MG63 (cell line): ENCODE results near the gene PRRT1. TPM values are rescaled to one million over a fixed set of nuclear protein-coding genes. Genes with fewer than 3 reads are reported as not detected.
A peak's percentile ranks its signal among the peaks of the same experiment; 100 is the strongest.
"Not testable (repeated sequence)": the region's sequence is repeated elsewhere in the genome, so short reads cannot be mapped to it uniquely, and the experiment has no call there.

Experiments
- DNase-seq: peaks from one replicate; pipeline ENCODE4 v3.0.0-alpha.2; 2020
- H3K27me3 ChIP-seq: fragments of 250-450 bp; sonication (Bioruptor Pico); 2 replicates; pipeline ENCODE4 v1.5.1; 2020; ENCODE audit warnings: mild to moderate bottlenecking, moderate library complexity
- H3K36me3 ChIP-seq: fragments of 250-450 bp; sonication (Bioruptor Pico); 2 replicates; pipeline ENCODE4 v1.5.1; 2020; ENCODE audit warnings: mild to moderate bottlenecking, moderate library complexity
- H3K4me3 ChIP-seq: fragments of 250-450 bp; sonication (Bioruptor Pico); 2 replicates; pipeline ENCODE4 v1.5.1; 2020; ENCODE audit warnings: mild to moderate bottlenecking, moderate library complexity
- H3K9me3 ChIP-seq: fragments of 250-450 bp; sonication (Bioruptor Pico); 2 replicates; pipeline ENCODE4 v1.5.1; 2020; ENCODE audit warnings: mild to moderate bottlenecking, moderate library complexity
- total RNA-seq: library from RNA; depleted of rRNA; stranded (reverse); fragments of >200 nt; shearing (Covaris generic); gene quantifications from 2 replicates; pipeline ENCODE4 v1.2.3, GENCODE V29; 2014; ENCODE audit warnings: low replicate concordance; rRNA removed

Gene PRRT1
- total RNA-seq, 1 experiment from 2014 or later = not detected

GRCh38 chr6:32105433-32105832, 46.3 kb downstream of the PRRT1 start:
- no peaks in the 10 kb centered on the region for H3K27me3 ChIP-seq
- no peak for DNase-seq
- no peaks in the 10 kb centered on the region for H3K36me3 ChIP-seq
- H3K9me3 ChIP-seq = no peaks in the 10 kb centered on the region
- H3K4me3 ChIP-seq = no peak overlapping the region

GRCh38 chr6:32102255-32102654, 49.5 kb downstream of the PRRT1 start:
- H3K9me3 ChIP-seq = no peaks in the 10 kb centered on the region
- DNase-seq = no peak
- no peaks in the 10 kb centered on the region for H3K36me3 ChIP-seq
- H3K27me3 ChIP-seq = no peaks in the 10 kb centered on the region
- H3K4me3 ChIP-seq = no peak overlapping the region

GRCh38 chr6:32100251-32100650, 51.5 kb downstream of the PRRT1 start:
- not testable (repeated sequence) for H3K27me3 ChIP-seq

More at GRCh38 chr6:32100251-32100650, 51.5 kb downstream of the PRRT1 start:
- not testable (repeated sequence) for H3K36me3 ChIP-seq, H3K4me3 ChIP-seq, H3K9me3 ChIP-seq
- DNase-seq = peak; percentile 46

Other genes starting within 250 kb of the PRRT1 start
- gene ZBTB12, start 249.9 kb downstream of the PRRT1 start, total RNA-seq = 0.67 and 9.3 TPM in 2 replicates
- gene C2, start 224.2 kb downstream of the PRRT1 start, total RNA-seq = 0.13 and 0.20 TPM in 2 replicates
- gene CFB, start 205.8 kb downstream of the PRRT1 start, total RNA-seq = 2.2 and 6.9 TPM in 2 replicates
- gene NELFE, start 193.0 kb downstream of the PRRT1 start, total RNA-seq = 111 and 131 TPM in 2 replicates
- gene SKIC2, start 192.8 kb downstream of the PRRT1 start, total RNA-seq = 22.9 and 25.2 TPM in 2 replicates
- gene DXO, start 179.8 kb downstream of the PRRT1 start, total RNA-seq = 9.8 and 13.7 TPM in 2 replicates
- 0.26 TPM in 1 of 2 replicates, not detected in the other for gene C4A, start 169.9 kb downstream of the PRRT1 start, total RNA-seq
- gene C4B, start 137.1 kb downstream of the PRRT1 start, total RNA-seq = 0.26 and 0.81 TPM in 2 replicates
- not detected in 2 replicates for gene CYP21A2, start 113.5 kb downstream of the PRRT1 start, total RNA-seq
- 0.44 and 3.6 TPM in 2 replicates for gene TNXB, start 42.6 kb downstream of the PRRT1 start, total RNA-seq
- gene ATF6B, start 23.7 kb downstream of the PRRT1 start, total RNA-seq = 2.9 and 7.5 TPM in 2 replicates
- 4.0 and 13.0 TPM in 2 replicates for gene FKBPL, start 21.7 kb downstream of the PRRT1 start, total RNA-seq
- 2.9 and 5.9 TPM in 2 replicates for gene PPT2, start 2.2 kb upstream of the PRRT1 start, total RNA-seq
- gene EGFL8, start 12.7 kb upstream of the PRRT1 start, total RNA-seq = 1.0 and 2.8 TPM in 2 replicates
- gene AGPAT1, start 24.1 kb upstream of the PRRT1 start, total RNA-seq = 22.8 and 24.8 TPM in 2 replicates
- 28.7 and 38.3 TPM in 2 replicates for gene RNF5, start 26.5 kb upstream of the PRRT1 start, total RNA-seq
- gene AGER, start 32.3 kb upstream of the PRRT1 start, total RNA-seq = 1.4 TPM in 1 of 2 replicates, not detected in the other
- gene PBX2, start 38.3 kb upstream of the PRRT1 start, total RNA-seq = 10.9 and 13.2 TPM in 2 replicates
- gene GPSM3, start 40.7 kb upstream of the PRRT1 start, total RNA-seq = 0.10 and 0.20 TPM in 2 replicates
- 0.25 TPM in 1 of 2 replicates, not detected in the other for gene NOTCH4, start 72.1 kb upstream of the PRRT1 start, total RNA-seq
- gene TSBP1, start 220.0 kb upstream of the PRRT1 start, total RNA-seq = not detected in 2 replicates